ENCODE measurements around the gene REEP1. TPM values are rescaled to one million over a fixed set of nuclear protein-coding genes. Genes with fewer than 3 reads are reported as not detected.

Gene REEP1
- total and polyA plus RNA-seq, 2 of the 8 experiments (the other 6 are each of a cell fraction or from before 2014, with no cell fraction given) = 0.74 to 1.5 TPM

DNA sequence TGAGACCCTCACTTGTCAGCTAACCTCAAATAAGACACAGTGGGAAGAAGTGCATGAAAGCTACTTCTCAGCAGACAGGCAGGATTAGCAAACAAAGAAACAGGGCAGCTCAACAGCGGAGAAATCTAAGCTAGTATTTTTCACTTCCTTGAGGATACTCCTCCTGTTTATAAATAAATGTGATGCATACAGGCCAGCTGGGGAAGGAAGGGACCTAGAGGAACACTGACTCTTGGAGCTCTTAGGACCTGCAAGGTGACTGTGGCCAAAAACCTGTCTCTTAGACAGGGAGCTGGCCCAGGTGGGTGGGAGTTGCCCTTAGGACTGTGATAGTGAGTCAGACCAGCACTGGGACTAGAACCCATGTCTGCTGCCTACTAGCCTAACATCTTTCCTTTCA lies 4.8 kb downstream of the REEP1 start (continued):
- TF ChIP-seq BACH1 (IDR thresholded peaks at IDR 0.05; ENCODE audit: low read length) = no peak
- no peak for TF ChIP-seq RFX5 (IDR thresholded peaks at IDR 0.05; ENCODE audit: borderline replicate concordance, low read depth, low read length)
- TF ChIP-seq CHD1 (IDR thresholded peaks at IDR 0.05; ENCODE audit: low read depth, low read length) = no peak

Measured in H1 (cell line).